HCT116 (cell line): ENCODE results near the gene MPV17L.
"Not testable (repeated sequence)": the region's sequence is repeated elsewhere in the genome, so short reads cannot be mapped to it uniquely, and the experiment has no call there.

Experiments
- POLR2A ChIP-seq: IDR thresholded peaks from 2 replicates; pipeline ENCODE4 v1.7.0; 2011; ENCODE audit warnings: borderline replicate concordance; ENCODE audit not compliant: insufficient read depth, insufficient read length; ENCODE audit errors: extremely low read depth
- TF ChIP-seq, protein P1 (sequence below), 3 experiments: fragments of 200-600 bp in 1 of 3; sonication (generic) in 1 of 3; IDR thresholded peaks in 2 of 3; conservative IDR thresholded peaks in 1 of 3; 2 replicates each; pipeline ENCODE4 v1.5.1; 2012 to 2017; ENCODE audit warnings: low read depth in 2 of 3, low read length in 2 of 3, antibody characterized with exemption in 1 of 3, borderline replicate concordance in 1 of 3, control low read depth in 1 of 3, mild to moderate bottlenecking in 1 of 3, mixed read lengths in 1 of 3, mixed run types in 1 of 3, moderate library complexity in 1 of 3; ENCODE audit not compliant: insufficient read depth in 1 of 3

DNA sequence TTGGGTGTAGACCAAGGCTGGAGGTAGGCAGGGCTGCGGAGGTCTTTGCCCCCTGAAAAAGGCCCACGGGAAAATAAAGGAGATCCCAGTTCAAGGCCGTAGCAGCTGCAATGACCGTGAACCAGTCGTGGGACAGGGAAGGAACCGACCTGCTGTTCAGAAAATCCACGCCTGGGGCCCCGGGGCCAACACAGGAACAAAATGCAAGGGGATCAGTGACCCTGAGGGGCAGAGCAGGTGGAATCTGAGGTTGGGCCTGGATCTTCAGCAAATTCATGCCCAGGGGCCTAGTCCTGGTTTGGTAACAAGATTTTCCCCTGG lies 915 bp downstream of the MPV17L start:
- TF ChIP-seq, protein P1, sequence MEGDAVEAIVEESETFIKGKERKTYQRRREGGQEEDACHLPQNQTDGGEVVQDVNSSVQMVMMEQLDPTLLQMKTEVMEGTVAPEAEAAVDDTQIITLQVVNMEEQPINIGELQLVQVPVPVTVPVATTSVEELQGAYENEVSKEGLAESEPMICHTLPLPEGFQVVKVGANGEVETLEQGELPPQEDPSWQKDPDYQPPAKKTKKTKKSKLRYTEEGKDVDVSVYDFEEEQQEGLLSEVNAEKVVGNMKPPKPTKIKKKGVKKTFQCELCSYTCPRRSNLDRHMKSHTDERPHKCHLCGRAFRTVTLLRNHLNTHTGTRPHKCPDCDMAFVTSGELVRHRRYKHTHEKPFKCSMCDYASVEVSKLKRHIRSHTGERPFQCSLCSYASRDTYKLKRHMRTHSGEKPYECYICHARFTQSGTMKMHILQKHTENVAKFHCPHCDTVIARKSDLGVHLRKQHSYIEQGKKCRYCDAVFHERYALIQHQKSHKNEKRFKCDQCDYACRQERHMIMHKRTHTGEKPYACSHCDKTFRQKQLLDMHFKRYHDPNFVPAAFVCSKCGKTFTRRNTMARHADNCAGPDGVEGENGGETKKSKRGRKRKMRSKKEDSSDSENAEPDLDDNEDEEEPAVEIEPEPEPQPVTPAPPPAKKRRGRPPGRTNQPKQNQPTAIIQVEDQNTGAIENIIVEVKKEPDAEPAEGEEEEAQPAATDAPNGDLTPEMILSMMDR (IDR thresholded peaks at IDR 0.05 in 2 of 3, conservative IDR thresholded peaks at IDR 0.05 in 1 of 3; ENCODE audit: borderline replicate concordance in 1 of 3, insufficient read depth in 1 of 3, low read depth in 2 of 3, low read length in 2 of 3), result not testable (repeated sequence)
- TF ChIP-seq POLR2A, result not testable (repeated sequence)
